Gastrocnemius medialis (tissue), 4 donors: Measurements from ENCODE around the gene FAM124B.

Experiments
- POLR2A ChIP-seq, 2 donors: fragments of 450-650 bp; IDR thresholded peaks; one replicate each; pipeline ENCODE4 v1.6.1; 2017; ENCODE audit warnings: antibody characterized with exemption in 2 of 2, mild to moderate bottlenecking in 2 of 2, moderate library complexity in 2 of 2
- TF ChIP-seq, protein P1 (sequence below), 5 experiments: fragments of 450-650 bp in 3 of 5; fragments of 200-600 bp in 2 of 5; sonication (generic) in 2 of 5; IDR thresholded peaks in 4 of 5; conservative IDR thresholded peaks in 1 of 5; 1 replicate in 4 of 5; 2 replicates in 1 of 5; pipeline ENCODE4 v1.5.1; 2016 to 2019; ENCODE audit warnings: antibody characterized with exemption in 5 of 5, mild to moderate bottlenecking in 3 of 5, moderate library complexity in 3 of 5

DNA sequence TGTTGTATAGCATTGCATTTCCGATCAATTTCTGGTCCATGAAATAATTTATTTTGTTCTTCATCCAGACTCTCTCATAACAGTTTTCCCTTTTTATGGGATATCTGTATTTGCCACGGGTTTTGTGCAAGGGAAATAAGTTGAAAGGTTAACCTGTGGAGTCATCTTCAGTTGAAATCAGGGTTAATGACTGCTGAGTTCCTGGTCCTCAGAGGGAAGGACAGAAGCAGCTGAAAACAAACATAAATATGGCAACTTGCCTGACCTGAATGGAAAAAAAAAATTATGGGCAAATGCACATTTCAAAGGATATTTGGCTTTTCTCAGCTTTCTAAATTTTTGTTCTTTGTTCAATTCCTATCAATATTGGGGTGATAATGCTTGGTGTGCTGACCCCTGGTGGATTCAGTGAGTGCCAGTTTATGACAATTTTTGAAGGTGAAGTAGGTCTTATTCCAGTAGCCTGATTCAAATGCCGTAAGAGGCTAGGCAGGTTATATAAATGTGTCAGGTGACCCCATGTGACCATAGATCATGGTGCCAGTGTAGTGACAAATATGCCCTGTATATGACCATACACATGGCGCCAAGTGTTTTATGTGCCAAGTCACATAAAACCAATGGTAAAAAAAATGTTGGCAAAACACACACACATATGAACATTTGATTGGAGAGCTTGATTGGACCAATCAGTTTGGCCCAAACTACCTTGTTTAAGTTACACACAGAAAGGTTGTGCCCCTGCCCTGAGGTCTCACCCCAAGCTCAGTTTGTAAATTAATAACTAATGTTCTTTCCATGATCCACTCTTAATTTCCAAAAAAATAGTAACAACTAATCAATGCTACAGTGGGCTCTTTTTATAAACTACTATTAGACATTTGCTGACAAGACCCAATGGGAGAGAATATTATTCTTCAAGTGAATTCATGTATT lies 47.6 kb upstream of the FAM124B start:
- TF ChIP-seq, protein P1, sequence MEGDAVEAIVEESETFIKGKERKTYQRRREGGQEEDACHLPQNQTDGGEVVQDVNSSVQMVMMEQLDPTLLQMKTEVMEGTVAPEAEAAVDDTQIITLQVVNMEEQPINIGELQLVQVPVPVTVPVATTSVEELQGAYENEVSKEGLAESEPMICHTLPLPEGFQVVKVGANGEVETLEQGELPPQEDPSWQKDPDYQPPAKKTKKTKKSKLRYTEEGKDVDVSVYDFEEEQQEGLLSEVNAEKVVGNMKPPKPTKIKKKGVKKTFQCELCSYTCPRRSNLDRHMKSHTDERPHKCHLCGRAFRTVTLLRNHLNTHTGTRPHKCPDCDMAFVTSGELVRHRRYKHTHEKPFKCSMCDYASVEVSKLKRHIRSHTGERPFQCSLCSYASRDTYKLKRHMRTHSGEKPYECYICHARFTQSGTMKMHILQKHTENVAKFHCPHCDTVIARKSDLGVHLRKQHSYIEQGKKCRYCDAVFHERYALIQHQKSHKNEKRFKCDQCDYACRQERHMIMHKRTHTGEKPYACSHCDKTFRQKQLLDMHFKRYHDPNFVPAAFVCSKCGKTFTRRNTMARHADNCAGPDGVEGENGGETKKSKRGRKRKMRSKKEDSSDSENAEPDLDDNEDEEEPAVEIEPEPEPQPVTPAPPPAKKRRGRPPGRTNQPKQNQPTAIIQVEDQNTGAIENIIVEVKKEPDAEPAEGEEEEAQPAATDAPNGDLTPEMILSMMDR (IDR thresholded peaks at IDR 0.05 in 4 of 5, conservative IDR thresholded peaks at IDR 0.05 in 1 of 5) = peak in 4 of 5 experiments; percentile 20 to 52 (median 42)
- no peak for TF ChIP-seq POLR2A (IDR thresholded peaks at IDR 0.05)
